Upper lobe of left lung (tissue), 4 donors: Measurements from ENCODE around the gene GOLGA6L26.
"Not testable (repeated sequence)": the region's sequence is repeated elsewhere in the genome, so short reads cannot be mapped to it uniquely, and the experiment has no call there.

Source experiments
- EP300 ChIP-seq, 4 donors: sonication (generic); formaldehyde crosslinking; IDR thresholded peaks; one replicate each; pipeline ENCODE4 v1.5.1; 2017; ENCODE audit warnings: antibody characterized with exemption in 4 of 4, control low read depth in 2 of 4
- POLR2A ChIP-seq, 4 donors: fragments of 450-650 bp; IDR thresholded peaks; one replicate each; pipeline ENCODE4 v1.5.1; 2016 to 2017; ENCODE audit warnings: antibody characterized with exemption in 4 of 4, mild to moderate bottlenecking in 2 of 4
- POLR2AphosphoS5 ChIP-seq, 2 donors: sonication (generic); formaldehyde crosslinking; IDR thresholded peaks; one replicate each; pipeline ENCODE4 v1.5.1; 2017; ENCODE audit warnings: antibody characterized with exemption in 2 of 2
- TF ChIP-seq, protein P1 (sequence below), 6 experiments: fragments of 450-650 bp in 4 of 6; fragments of 200-600 bp in 2 of 6; sonication (generic) in 2 of 6; IDR thresholded peaks; one replicate each; pipeline ENCODE4 v1.5.1; 2016 to 2019; ENCODE audit warnings: antibody characterized with exemption in 6 of 6

GRCh38 chr15:23381192-23381591 lies 47.2 kb upstream of the GOLGA6L26 start:
- TF ChIP-seq, protein P1, sequence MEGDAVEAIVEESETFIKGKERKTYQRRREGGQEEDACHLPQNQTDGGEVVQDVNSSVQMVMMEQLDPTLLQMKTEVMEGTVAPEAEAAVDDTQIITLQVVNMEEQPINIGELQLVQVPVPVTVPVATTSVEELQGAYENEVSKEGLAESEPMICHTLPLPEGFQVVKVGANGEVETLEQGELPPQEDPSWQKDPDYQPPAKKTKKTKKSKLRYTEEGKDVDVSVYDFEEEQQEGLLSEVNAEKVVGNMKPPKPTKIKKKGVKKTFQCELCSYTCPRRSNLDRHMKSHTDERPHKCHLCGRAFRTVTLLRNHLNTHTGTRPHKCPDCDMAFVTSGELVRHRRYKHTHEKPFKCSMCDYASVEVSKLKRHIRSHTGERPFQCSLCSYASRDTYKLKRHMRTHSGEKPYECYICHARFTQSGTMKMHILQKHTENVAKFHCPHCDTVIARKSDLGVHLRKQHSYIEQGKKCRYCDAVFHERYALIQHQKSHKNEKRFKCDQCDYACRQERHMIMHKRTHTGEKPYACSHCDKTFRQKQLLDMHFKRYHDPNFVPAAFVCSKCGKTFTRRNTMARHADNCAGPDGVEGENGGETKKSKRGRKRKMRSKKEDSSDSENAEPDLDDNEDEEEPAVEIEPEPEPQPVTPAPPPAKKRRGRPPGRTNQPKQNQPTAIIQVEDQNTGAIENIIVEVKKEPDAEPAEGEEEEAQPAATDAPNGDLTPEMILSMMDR (IDR thresholded peaks at IDR 0.05), result not testable (repeated sequence)
- not testable (repeated sequence) for TF ChIP-seq POLR2A, EP300, POLR2AphosphoS5 (IDR thresholded peaks at IDR 0.05)
